ENCODE data around the gene COX6B2. TPM values are rescaled to one million over a fixed set of nuclear protein-coding genes. Genes with fewer than 3 reads are reported as not detected.

The COX6B2 gene
- total and polyA plus RNA-seq, 2 of the 13 experiments (the other 11 are each of a cell fraction or from before 2014, with no cell fraction given) = 0.21 TPM; not detected in 1

GRCh38 chr19:55333870-55334269 lies 20.6 kb downstream of the COX6B2 start (continued):
- TF ChIP-seq ARID4A (CRISPR knock-in tag; IDR thresholded peaks at IDR 0.05; ENCODE audit: borderline replicate concordance) = peak; percentile 60; the same call in 1 of the 2 replicates
- TF ChIP-seq ZFP41 (CRISPR knock-in tag; IDR thresholded peaks at IDR 0.05; ENCODE audit: borderline replicate concordance) = no peak
- no peak for TF ChIP-seq NFKBIZ (CRISPR knock-in tag; IDR thresholded peaks at IDR 0.05)
- no peak for TF ChIP-seq CCAR2 (optimal IDR thresholded peaks at IDR 0.05; ENCODE audit: low read depth, low read length)
- TF ChIP-seq HOXD1 (CRISPR knock-in tag; IDR thresholded peaks at IDR 0.05) = no peak
- peak; percentile 37; the same call in 1 of the 2 replicates for TF ChIP-seq HMG20A (CRISPR knock-in tag; IDR thresholded peaks at IDR 0.05; ENCODE audit: borderline replicate concordance)
- no peak; the same call in 1 of the 2 replicates for TF ChIP-seq JUND (CRISPR knock-in tag; IDR thresholded peaks at IDR 0.05)
- TF ChIP-seq MED1 (CRISPR knock-in tag; IDR thresholded peaks at IDR 0.05) = peak; percentile 70; the same call in 1 of the 2 replicates
- TF ChIP-seq NCOA5 (CRISPR knock-in tag; IDR thresholded peaks at IDR 0.05) = no peak
- TF ChIP-seq ZMYM3 (CRISPR knock-in tag; IDR thresholded peaks at IDR 0.05) = peak; percentile 90
- TF ChIP-seq ZNF501 (CRISPR knock-in tag; IDR thresholded peaks at IDR 0.05) = peak; percentile 64; the same call in 1 of the 2 replicates
- no peak for TF ChIP-seq EED (CRISPR knock-in tag; IDR thresholded peaks at IDR 0.05)
- TF ChIP-seq POLR2AphosphoS5 (IDR thresholded peaks at IDR 0.05; ENCODE audit: low read depth, low read length) = peak; percentile 72
- no peak for TF ChIP-seq ZNF691 (CRISPR knock-in tag; IDR thresholded peaks at IDR 0.05; ENCODE audit: borderline replicate concordance, low read depth)
- TF ChIP-seq GLI4 (CRISPR knock-in tag; IDR thresholded peaks at IDR 0.05; ENCODE audit: borderline replicate concordance) = no peak
- no peak for TF ChIP-seq FOXO4 (CRISPR knock-in tag; conservative IDR thresholded peaks at IDR 0.05)
- no peak for TF ChIP-seq FOXK2 (IDR thresholded peaks at IDR 0.05)
- TF ChIP-seq JDP2 (CRISPR knock-in tag; IDR thresholded peaks at IDR 0.05; ENCODE audit: borderline replicate concordance) = no peak
- peak; percentile 44; the same call in 1 of the 2 replicates for TF ChIP-seq KDM2A (CRISPR knock-in tag; IDR thresholded peaks at IDR 0.05; ENCODE audit: borderline replicate concordance, low read depth)
- TF ChIP-seq DZIP1 (CRISPR knock-in tag; IDR thresholded peaks at IDR 0.05) = no peak
- TF ChIP-seq ZFP36 (IDR thresholded peaks at IDR 0.05; ENCODE audit: borderline replicate concordance, low read depth, low read length, partially characterized antibody) = no peak
- no peak for TF ChIP-seq BHLHE40 (IDR thresholded peaks at IDR 0.05; ENCODE audit: low read length)
- TF ChIP-seq NR1H2 (CRISPR knock-in tag; IDR thresholded peaks at IDR 0.05; ENCODE audit: borderline replicate concordance, low read depth) = no peak

Data from HepG2 (cell line).